Vagina (tissue), 2 donors: ENCODE data around the gene AMER2.

Experiments used
- POLR2A ChIP-seq, 2 donors: fragments of 450-650 bp; IDR thresholded peaks; one replicate each; pipeline ENCODE4 v1.6.1; 2017; ENCODE audit warnings: antibody characterized with exemption in 2 of 2, mild to moderate bottlenecking in 2 of 2, moderate library complexity in 2 of 2
- TF ChIP-seq, protein P1 (sequence below), 3 experiments: fragments of 450-650 bp in 2 of 3; fragments of 200-600 bp in 1 of 3; sonication (generic) in 1 of 3; IDR thresholded peaks; one replicate each; pipeline ENCODE4 v1.5.1; 2017 to 2019; ENCODE audit warnings: antibody characterized with exemption in 3 of 3, mild to moderate bottlenecking in 2 of 3, moderate library complexity in 2 of 3

DNA sequence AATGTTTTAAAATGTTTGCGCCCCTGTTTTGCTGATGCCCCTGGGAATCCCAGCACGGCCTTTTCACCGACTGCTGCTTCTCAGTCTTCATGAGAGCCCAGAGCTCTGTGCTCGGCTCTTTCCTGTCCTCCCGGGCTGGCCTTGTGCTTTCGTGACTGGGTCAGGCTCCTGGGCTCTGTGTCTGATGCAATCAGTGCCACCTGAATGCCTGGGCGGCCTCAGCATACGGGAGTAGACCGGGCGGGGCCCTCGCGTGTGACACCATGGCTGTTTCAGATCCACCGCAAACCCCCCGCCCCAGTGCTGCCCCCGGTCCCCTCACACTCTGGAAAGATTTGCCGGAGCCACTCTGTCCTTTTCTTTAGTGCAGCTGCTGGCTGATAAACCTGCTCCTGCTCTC lies 54.8 kb downstream of the AMER2 start:
- TF ChIP-seq, protein P1, sequence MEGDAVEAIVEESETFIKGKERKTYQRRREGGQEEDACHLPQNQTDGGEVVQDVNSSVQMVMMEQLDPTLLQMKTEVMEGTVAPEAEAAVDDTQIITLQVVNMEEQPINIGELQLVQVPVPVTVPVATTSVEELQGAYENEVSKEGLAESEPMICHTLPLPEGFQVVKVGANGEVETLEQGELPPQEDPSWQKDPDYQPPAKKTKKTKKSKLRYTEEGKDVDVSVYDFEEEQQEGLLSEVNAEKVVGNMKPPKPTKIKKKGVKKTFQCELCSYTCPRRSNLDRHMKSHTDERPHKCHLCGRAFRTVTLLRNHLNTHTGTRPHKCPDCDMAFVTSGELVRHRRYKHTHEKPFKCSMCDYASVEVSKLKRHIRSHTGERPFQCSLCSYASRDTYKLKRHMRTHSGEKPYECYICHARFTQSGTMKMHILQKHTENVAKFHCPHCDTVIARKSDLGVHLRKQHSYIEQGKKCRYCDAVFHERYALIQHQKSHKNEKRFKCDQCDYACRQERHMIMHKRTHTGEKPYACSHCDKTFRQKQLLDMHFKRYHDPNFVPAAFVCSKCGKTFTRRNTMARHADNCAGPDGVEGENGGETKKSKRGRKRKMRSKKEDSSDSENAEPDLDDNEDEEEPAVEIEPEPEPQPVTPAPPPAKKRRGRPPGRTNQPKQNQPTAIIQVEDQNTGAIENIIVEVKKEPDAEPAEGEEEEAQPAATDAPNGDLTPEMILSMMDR (IDR thresholded peaks at IDR 0.05): no peak
- TF ChIP-seq POLR2A (IDR thresholded peaks at IDR 0.05): no peak
